GM21723 (cell line): ENCODE results near the gene CRLF2.
"Not testable (repeated sequence)": the region's sequence is repeated elsewhere in the genome, so short reads cannot be mapped to it uniquely, and the experiment has no call there.

ENCODE experiments used
- ATAC-seq: cut with Tn5 transposase; IDR thresholded peaks from one replicate; pipeline ENCODE4 v1.9.1; 2021; ENCODE audit warnings: mild to moderate bottlenecking, moderate library complexity; ENCODE audit not compliant: unreplicated experiment

Gene CRLF2

GRCh38 chrX:1169189-1169588, 43.3 kb downstream of the CRLF2 start:
- ATAC-seq: no peak

DNA sequence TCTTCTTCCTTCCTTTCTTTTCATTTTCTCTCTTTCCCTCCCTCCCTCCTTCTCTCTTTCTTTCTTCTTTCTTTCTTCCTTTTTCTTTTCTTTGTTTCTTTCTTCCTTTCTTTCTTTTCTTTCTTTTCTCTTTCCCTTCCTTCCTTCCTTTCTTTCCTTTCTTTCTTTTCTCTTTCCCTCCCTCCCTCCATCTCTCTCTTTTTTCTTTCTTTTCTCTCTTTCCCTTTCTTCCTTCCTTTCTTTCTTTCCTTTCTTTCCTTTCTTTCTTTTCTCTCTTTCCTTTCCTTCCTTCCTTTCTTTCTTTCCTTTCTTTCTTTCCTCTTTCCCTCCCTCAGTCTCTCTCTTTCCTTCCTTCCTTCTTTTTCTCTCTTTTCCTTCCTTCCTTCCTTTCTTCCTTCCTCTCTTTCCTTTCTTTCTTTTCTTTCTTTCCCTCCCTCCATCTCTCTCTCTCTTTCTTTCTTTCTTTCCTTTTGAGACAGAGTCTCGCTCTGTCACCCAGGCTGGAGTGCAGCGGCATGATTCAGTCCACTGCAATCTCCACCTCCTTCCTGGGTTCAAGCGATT, 44.4 kb downstream of the CRLF2 start:
- no peak for ATAC-seq

DNA sequence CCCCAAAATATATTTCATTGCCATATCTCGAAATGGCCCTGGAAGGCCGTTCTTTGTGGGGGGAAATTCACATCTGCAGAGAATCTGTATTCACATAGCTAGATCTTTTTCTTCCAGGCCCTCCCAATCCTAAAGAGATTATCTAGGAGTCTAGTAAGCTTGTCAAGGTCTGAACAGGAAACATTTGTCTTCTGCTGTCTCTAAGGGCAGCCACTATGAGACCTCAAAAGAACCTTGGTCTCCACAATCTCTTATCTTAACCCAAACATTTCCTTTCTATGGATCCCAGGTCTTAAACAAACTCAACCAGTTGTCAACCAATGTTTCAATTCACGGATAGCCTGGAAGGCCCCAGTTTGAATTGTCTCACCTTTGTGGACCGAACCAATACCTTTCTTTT, 45.0 kb downstream of the CRLF2 start:
- ATAC-seq: no peak

DNA sequence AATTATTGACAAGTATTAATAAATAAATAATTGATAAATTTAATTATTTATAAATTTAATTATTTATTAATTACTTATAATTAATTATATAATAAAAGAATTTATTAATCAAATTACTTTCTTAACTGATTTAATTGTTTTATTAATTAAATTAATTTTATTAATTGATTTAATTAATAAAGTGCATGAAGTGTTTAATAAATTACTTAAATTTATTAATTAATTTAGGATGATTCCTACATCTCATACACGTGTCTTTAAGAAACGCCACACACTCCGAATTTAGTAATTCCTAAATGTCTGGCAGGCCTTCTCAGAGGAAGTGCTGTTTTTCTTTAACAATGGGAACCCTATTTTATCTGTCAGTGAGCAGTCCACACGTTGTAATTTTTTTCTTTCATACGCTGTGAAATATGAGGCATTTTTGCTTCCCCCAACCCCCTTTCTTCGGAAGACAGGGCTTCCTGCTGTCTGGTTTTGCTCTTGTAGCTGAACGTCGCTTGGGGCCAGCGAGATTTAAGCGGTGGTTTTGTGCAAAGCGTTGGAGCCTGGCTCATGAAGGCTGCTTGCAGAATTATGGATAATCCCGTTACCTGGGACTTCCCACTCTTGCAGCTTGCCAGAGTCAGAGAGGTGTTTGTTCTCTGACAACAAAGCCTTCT, 46.8 kb downstream of the CRLF2 start:
- no peak for ATAC-seq

DNA sequence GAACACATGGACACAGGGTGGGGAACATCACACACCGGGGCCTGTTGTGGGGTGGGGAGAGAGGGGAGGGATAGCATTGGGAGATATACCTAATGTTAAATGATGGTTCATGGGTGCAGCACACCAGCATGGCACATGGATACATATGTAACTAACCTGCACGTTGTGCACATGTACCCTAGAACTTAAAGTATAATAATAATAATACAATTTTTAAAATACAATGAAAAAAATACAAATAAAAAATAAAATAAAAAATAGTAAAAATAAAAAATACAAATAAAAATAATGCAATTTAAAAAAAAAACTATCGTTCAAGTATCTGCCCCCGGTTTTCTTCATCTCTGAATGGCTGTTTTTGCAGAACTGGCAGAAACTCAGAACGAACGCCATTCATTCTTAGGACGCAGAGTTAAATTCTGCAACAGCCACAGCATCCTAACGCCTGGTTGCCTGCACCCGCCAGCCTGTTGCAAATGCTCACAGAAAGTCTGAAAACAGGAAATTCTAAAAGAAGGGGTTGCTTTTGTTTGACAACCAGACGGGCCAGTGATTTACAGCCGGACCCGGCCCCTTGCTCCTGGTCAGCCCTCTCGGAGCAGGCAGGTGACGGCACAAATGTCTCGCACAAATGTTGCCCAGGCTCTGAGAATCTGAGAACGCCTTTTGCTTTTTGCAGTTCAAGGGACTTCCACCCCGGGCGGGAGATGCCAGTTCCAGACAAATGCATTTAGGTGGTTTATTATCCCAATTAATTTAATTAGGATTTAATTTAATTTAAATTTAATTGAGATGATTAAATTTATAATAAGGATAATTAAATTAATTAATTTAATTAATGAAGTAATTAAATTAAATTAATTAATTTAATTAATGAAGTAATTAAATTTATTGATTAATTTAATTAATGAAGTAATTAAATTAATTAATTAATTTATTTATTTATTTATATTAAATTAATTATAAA, 47.8 kb downstream of the CRLF2 start:
- ATAC-seq: no peak

- no peak for ATAC-seq
These were observed 49.2 kb downstream of the CRLF2 start for GRCh38 chrX:1163231-1163630.

DNA sequence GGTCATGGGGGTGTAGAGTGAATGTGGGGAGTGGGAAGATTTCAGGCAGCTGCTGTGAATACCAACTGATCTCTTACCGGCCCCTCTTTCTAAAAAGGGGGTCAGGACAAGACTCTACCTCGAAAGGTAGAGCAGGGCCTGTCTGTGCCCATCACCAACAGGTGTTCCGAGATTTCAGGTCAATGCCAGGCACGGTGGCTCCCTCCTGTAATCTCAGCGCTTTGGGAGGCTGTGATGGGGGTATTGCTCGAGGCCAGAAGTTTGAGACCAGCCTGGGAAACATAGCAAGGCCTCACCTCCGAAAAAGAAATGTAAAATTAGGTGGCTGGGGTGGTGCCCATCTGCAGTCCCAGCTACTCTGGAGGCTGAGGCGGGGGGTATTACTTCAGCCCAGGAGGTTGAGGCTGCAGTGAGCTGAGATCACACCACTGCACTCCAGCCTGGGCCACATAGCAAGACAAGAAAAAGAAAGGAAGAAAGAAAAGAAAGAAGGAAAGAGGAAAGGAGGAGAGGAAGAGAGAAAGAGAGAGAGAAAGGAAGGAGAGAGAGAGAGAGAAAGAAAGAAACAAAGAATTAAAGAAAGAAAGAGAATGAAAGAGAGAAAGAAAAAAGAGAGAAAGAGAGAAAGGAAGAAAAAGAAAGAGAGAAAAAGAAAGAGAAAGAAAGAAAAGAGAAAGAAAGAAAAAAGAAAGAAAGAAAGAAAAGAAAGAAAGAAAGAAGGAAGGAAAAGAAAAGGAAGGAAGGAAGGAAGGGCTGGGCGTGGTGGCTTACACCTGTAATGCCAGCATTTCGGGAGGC, 50.1 kb downstream of the CRLF2 start:
- ATAC-seq: no peak

GRCh38 chrX:1159548-1159947, 52.9 kb downstream of the CRLF2 start:
- ATAC-seq: no peak

- not testable (repeated sequence) for ATAC-seq
These were observed 55.6 kb downstream of the CRLF2 start for GRCh38 chrX:1156681-1157455.

DNA sequence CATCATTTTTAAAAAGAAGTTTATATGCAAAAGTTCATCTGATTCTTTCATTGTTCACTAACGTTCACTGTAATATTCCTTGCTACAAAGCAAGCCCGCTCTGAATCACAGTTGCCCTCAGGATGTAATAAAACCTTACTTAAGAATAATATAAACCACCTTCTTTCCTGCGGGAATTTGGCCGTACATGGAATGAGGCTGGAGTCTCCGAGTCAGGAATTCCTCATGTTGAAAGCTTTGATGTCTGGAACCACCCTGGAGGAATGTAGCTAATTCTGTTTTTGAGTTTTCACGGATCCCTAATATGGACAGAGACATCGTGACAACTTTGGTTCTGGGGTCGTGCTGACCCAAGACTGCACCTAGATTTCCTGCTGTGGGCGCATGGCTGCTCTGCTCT, 58.5 kb downstream of the CRLF2 start:
- ATAC-seq: no peak

DNA sequence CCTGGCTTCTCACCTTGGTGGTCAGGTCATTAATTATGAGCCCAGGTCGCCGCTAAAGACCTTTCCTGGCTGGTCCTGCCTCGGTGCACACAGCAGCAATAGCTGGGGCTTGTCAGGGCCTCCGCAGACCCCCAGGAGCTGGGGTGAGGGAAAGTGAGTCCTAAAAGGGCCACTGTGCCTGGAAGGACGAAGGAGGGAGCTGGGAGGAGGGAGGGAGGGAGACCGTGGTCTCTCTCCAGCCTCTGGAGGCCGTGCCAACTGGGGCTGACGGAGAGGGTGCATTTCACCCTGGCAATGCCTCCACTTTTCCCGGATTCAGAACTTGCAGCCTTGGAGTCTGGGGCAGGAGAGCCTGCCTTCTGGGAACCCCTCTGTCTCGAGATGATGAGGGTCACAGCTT, 60.4 kb downstream of the CRLF2 start:
- no peak for ATAC-seq

DNA sequence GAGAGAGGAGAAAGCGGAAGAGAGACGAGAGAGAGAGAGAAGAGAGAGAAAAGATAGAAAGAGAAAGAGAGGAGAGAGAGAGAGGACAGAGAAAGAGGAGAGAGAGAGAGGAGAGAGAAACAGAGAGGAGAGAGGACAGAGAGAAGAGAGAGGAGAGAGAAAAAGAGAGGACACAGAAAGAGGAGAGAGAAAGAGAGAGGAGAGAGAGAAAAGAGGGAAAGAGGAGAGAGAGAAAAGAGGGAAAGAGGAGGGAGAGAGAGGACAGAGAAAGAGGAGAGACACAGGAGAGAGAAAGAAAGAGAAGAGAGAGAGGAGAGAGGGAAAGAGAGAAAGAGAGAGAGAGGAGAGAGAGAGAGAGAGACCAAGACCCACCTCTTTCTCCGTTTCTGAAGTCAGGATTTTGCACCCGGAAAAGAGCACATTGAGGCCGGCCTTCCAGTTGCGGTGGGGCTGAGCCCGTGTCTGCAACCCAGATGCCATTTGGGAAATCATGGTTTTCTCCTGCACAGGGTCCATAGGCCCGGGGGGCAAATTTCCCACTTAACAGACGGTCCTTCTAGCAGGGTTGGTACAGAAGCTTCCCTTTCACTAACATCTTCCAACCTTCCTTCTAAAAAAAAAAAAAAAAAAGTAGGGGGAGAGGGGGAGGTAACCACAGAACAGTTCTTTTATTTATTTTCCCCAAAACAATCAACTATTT, 60.9 kb downstream of the CRLF2 start:
- ATAC-seq: no peak

- ATAC-seq: no peak
These were observed 61.7 kb downstream of the CRLF2 start for GRCh38 chrX:1150569-1151347.

DNA sequence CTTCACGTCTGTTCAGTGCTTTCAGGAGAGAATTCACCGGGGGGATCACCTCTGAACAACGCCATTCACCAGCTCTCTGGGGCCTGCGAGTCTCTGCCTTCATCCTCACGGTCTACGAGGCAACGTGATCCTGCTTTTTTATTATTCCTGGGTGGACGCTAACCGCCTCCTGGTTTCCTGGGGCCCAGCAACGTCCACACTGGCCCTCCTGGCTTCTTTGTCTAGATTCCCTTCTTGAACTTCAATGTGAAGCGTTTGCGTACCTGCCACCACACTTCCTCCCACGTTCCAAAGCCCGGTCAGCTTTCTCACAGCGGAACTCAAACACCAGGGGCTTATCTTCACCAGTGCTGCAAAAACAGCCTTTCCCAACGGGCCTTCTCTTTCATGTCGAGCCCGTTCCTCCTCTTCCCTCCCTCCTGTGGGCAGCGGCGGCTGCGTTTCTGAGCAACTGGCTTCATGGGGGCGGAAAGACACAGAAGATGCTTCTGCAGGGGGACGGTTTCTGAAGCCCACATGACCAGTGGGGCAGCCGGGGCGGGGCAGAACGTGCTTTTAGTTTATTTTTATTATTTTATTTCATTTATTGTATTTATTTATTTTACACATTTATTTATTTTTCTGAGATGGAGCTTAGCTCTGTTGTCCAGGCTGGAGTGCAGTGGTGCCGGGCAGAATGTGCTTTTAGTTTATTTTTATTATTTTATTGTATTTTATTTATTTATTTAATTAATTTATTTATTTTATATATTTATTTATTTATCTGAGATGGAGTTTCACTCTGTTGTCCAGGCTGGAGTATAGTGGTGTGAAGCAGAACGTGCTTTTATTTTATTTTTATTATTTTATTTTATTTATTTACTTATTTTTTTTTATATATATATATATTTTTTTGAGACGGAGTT, 64.6 kb downstream of the CRLF2 start:
- ATAC-seq: no peak

DNA sequence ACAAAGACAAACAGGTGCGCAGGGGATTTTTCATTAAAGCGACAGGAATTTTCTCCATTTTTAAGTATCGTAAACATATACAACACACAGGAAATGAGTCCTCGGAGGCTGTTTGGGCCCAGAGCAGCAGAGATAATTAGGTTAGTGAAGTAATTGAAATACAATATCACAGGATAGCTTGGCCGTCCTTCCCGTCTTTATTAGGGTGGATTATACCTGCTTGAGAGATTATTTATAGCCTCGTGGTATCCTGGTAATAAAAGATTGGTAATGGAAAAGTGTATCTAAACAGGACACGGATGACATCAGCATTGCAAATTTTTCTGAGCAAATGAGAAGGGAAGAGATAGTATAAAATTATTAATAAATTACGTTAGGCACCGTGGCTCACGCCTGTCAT, 68.2 kb downstream of the CRLF2 start:
- no peak for ATAC-seq
